CMK (cell line): ENCODE measurements around the gene SMIM35.

Experiments used
- DNase-seq: peaks from one replicate; pipeline ENCODE4 v3.0.0-alpha.2; 2010; ENCODE audit warnings: low read depth

The SMIM35 gene

GRCh38 chr11:118086913-118087768 is at the start of gene SMIM35:
SMIM35 (minus strand) TSS chr11:118086963; CDS start chr11:118086757, 206 bp downstream.
- no peak for DNase-seq

DNA sequence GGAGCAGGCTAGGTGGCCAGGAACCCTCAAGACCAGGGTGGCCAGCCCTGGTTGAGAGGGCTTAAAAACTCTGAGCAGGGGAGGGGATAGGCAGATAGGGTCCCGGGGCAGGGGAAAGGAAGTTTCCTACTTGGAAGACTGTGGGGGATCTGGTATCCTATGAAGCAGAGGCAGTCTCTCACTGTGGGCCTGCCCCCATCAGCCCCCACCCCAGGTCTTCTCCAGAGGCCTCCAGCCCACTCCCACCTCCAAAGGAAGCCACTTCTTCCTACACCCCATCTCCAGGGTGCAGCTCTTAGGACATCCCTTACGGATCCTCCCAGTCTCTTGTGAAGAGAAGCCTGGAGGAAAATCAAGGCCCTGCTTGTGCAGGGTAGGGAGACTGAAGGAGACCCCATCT is 49.6 kb upstream of the SMIM35 start:
- DNase-seq = no peak

GRCh38 chr11:118135796-118136165 is 49.0 kb upstream of the SMIM35 start:
- DNase-seq = no peak

- DNase-seq = no peak
Measured at GRCh38 chr11:118135051-118135795, 48.5 kb upstream of the SMIM35 start.

DNA sequence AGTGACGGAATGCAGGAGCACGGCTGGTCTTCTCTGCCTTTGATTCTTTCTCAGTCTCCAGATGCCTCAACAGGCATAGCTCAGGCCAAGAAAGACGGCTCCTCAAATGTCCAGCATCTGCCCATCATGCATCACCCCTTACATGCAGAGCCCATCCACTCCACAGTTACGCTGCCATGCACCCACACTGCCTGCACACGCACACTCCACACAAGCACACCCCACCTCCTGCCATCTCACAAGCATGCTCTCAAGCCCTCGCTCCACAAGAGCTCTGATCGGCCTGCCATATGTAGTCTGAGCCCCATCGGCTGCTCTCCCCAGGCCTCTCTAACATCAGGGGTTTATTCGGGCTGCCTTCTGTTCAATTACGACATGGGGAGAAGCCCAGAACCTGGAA is 47.1 kb upstream of the SMIM35 start:
- no peak for DNase-seq

DNA sequence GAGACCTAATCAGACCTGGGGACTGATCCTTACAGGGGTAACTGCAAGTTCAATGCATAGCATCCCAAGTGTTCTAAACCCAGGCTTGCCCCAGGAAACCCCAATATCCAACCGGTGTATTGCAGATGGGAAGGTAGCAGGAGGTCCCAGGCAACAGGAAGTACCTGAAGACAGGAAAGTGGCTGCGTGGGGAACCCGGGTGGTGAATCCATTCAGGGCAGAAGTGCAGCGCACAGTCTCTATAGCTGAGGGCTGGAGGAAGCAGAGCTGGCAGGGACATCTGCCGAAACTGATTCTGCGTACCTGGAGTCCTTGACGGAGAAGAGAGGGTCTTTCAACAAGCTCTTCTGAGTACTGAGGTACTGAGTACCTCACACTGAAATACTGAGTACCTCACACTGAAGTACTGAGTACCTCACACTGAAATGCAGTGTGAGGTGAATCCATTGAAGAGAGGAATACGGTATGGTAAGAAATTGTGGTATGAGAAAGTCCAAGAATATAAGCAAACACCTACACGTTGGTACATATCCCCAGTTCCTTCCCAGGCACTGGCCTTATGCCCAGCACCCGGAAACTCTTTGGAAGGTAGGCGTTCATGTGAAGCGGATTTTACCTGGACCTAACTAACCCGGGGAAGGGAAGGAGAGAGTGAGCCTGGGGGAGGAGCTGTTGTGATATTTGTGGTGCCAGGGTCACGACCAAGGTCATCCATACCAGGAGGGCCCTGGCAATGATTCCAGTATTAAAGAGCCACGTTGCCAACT is 45.8 kb upstream of the SMIM35 start:
- no peak for DNase-seq

DNA sequence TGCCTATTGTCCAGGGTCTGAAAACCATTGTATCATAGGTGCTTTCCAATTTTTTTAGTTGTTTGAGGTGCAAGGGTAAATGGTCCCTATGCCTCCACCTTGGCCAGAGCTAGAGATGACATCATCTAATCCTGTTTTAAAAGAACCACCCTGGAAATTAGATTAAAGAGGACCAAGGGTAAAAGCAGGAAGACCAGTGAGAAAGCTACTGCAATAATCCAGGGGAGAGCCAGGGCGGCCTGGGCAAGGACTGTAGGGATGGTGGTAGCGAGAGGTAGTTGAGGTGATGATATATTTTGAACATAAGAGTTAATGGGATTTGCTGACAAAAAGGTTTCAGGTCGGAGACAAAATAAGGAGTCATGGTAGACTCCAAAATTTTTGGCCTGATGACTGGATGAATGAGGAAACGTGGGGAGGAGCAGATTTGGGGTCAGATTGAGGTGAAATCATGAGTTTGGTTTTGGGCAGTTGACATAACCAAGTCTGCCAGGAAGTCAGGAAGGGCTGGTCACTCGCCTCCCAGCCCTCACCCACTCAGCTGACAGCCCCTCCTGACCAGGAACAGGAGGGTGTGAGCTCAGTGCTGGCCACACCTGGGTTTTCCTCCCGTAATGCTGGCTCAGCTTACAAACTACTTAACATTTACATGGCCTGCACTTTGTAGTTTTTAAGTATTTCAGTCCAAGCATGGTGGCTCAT is 42.9 kb upstream of the SMIM35 start:
- no peak for DNase-seq

GRCh38 chr11:118128721-118129470 is 42.1 kb upstream of the SMIM35 start:
- DNase-seq = no peak

DNA sequence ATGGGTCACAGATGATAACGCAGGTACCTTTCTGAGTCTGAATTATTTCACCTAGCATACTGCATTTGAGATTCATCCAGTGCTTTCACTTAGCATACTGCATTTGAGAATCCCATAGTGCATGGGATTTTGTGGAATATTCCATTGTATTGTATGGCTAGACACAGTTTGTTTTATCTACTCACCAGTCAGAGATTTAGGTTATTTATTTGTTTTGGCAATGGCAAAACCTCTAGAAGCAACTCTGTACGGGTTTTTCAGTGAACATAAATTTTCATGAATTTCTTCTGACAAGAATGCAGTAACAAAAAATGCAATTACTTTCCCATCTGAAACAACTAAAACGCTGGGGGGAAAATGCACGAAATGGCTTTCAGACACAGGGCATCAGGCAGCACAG is 41.5 kb upstream of the SMIM35 start:
- no peak for DNase-seq

GRCh38 chr11:118126082-118126838 is 39.5 kb upstream of the SMIM35 start:
- no peak for DNase-seq

DNA sequence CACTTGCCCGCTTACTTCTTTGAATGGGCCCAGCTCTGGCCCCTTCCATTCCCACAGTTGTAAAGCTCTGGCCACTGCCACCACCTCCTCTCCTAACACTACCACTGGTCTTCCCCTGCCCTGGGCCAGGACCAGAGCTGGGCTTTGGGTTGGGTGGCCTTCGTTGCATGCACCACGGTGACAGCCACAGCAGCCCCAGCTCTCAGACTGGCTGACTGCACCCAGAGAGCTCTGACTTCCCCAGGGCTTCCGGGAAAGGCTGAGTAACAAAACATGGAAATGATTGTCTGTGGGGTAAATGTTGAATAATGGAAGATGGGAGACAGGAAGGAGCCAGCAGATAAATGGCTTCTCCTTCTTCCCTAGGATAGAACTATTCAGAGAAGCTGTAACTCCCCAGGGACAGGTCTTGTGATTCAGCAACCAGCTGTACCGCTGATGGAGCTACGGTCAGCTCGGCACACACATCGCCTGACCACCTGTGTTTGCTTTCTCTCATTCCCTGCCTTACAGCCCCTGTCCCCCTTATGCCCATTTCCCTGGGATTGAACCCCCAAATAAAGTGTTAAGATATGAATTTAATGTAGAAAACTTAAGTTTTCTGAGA is 38.3 kb upstream of the SMIM35 start:
- no peak for DNase-seq

DNA sequence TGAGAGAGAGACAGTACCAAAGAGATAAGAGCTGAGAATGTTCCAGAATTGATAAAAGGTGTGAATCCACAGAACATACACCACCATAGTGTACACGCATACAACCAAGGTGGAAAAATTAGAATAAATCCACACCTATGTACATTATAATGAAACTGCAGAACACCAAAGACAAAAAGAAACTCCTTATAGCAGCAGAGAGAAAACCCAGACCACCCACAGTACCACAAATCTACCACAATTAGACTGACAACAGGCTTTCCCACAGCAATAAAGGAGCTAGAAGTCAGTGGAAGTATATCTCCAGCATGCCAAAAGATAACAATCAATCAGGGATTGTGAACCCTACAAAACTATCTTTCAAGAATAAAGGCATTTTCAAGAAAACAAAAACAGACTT is 34.0 kb upstream of the SMIM35 start:
- no peak for DNase-seq

DNA sequence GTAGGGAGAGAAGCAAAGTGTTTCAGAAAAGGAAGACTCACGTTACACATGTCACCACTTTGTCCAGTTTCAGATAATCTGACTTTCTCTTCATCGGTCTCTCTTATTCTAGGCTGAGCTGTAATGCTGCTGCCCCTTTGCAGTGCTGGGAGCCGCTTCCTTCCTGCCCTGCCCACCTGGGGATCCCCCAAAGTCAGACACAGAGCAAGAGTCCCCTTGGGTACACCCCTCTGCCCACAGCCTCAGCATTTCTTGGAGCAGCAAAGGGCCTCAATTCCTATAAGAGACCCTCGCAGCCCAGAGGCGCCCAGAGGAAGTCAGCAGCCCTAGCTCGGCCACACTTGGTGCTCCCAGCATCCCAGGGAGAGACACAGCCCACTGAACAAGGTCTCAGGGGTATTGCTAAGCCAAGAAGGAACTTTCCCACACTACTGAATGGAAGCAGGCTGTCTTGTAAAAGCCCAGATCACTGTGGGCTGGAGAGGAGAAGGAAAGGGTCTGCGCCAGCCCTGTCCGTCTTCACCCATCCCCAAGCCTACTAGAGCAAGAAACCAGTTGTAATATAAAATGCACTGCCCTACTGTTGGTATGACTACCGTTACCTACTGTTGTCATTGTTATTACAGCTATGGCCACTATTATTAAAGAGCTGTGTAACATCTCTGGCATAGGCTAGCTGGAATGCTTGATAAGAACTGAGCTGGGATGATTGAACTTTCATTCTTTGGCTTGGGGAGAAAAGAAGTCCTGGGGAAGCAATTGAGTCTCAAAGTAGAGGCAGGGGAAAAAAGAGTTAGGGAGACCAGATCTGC is 31.2 kb upstream of the SMIM35 start:
- no peak for DNase-seq

GRCh38 chr11:118115048-118115447 is 28.3 kb upstream of the SMIM35 start:
- DNase-seq = no peak

DNA sequence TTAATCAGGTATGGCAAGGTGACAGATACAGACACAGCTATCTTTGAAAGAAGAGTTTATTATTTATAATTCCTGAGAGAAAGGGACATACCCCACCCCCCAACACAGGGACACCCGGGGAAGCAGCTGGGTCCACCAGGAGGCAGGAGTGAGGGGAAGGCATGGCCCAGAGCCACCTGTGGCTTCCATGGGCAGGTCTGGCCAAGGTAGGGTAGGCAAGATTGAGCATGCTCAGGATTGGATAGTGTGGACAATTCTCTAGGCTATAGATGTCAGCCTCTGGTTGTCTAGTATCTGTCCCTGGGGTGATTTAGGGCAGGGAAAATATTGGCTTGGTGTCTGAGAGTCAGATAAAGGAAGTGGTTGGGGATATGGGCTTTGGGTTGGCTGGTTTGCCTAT is 27.5 kb upstream of the SMIM35 start:
- DNase-seq = no peak

- DNase-seq = no peak
Measured at GRCh38 chr11:118112711-118113430, 26.1 kb upstream of the SMIM35 start.

- no peak for DNase-seq
Measured at GRCh38 chr11:118111744-118112035, 24.9 kb upstream of the SMIM35 start.

GRCh38 chr11:118111019-118111743 is 24.4 kb upstream of the SMIM35 start:
- DNase-seq = no peak
